Measurements from ENCODE around the gene CGB1.

DNA sequence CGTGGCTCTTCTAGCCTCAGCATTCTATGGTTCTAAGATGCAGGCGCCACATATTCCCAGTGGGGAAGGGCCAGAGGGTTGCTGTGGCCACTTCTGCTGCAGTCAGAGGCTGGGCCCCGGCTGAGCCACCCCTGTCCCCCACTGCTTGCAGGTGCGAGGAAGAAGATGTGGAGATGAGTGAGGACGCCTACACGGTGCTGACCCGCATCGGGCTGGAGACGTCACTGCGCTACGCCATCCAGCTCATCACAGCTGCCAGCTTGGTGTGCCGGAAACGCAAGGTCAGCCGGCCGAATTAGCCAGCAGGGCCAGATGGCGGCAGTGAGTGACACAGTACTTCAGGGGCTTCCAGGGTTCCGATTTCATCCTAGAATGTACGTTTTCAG, 21.8 kb downstream of the CGB1 start:
- TF ChIP-seq PBX3 (CRISPR knock-in tag; IDR thresholded peaks at IDR 0.05; ENCODE audit: borderline replicate concordance) = no peak
- TF ChIP-seq ZNF263 (CRISPR knock-in tag; IDR thresholded peaks at IDR 0.05) = no peak
- TF ChIP-seq TFE3 (CRISPR knock-in tag; IDR thresholded peaks at IDR 0.05) = no peak
- TF ChIP-seq EP300 (IDR thresholded peaks at IDR 0.05; ENCODE audit: low read depth in 2 of 2, low read length in 2 of 2) = no peak
- no peak for TF ChIP-seq EP300 (CRISPR knock-in tag; IDR thresholded peaks at IDR 0.05; ENCODE audit: borderline replicate concordance)
- no peak for TF ChIP-seq CTCF (CRISPR knock-in tag; IDR thresholded peaks at IDR 0.05)
- no peak for TF ChIP-seq ZEB1 (IDR thresholded peaks at IDR 0.05; ENCODE audit: insufficient replicate concordance, low read depth)
- no peak for TF ChIP-seq NR3C1 (CRISPR knock-in tag; IDR thresholded peaks at IDR 0.05)
- TF ChIP-seq MYPOP (CRISPR knock-in tag; IDR thresholded peaks at IDR 0.05) = no peak
- TF ChIP-seq RNF2 (conservative IDR thresholded peaks at IDR 0.05; ENCODE audit: low read depth) = no peak
